ENCODE measurements around the gene LGMN. TPM values are rescaled to one million over a fixed set of nuclear protein-coding genes. Genes with fewer than 3 reads are reported as not detected.
"Not testable (repeated sequence)": the region's sequence is repeated elsewhere in the genome, so short reads cannot be mapped to it uniquely, and the experiment has no call there.

The LGMN gene
- total RNA-seq, 1 experiment from 2014 or later: 20.0 TPM

DNA sequence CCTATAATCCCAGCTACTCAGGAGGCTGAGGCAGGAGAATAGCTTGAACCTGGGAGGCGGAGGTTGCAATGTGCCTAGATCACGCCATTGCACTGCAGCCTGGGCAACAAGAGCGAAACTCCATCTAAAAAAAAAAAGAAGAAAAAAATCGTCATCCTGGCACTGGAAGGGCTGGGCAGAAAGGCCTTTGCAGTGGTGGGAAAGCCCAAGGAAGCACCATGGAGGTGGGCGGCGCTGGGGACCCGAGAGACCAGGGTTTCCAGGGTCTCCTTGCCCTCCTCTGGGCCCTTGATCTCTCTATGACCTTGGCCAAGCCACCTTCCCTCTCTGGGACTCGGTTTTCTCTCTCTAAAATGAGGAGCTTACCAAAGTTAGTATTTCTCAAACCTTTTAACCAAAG lies 65.4 kb downstream of the LGMN start:
- Mint-ChIP-seq H3K4me1 (ENCODE audit: insufficient read depth, unreplicated experiment) (no peaks in the 10 kb centered on the region), H3K4me3 (ENCODE audit: unreplicated experiment) (no peak overlapping the region), H3K36me3 (ENCODE audit: insufficient read depth, unreplicated experiment) (no peaks in the 10 kb centered on the region), H3K27me3 (ENCODE audit: insufficient read depth, unreplicated experiment) (no peaks in the 10 kb centered on the region), H3K9me3 (ENCODE audit: unreplicated experiment) (no peaks in the 10 kb centered on the region), H3K27ac (ENCODE audit: low read depth, unreplicated experiment) (no peak overlapping the region)
- BruUV-seq (replicated peaks): no TSS peak
- intact Hi-C loops (cut with micrococcal nuclease): loop anchor here (5.0 kb wide), 1 partner anchor 226 kb away; no protein-coding TSS in a partner anchor
- no peak for DNase-seq (ENCODE audit: unreplicated experiment)
- ChIA-PET POLR2A (interaction anchor here (1.2 kb wide), 1 partner anchor 9 kb away, joined by 3 read pairs; no protein-coding TSS in a partner anchor), CTCF (interaction anchor here (0.6 to 2.2 kb wide), 6 partner anchors 44 to 548 kb away, joined by 3 to 7 read pairs (median 3); partner anchors contain the start of gene UBR7)
- TF ChIP-seq, protein P1, sequence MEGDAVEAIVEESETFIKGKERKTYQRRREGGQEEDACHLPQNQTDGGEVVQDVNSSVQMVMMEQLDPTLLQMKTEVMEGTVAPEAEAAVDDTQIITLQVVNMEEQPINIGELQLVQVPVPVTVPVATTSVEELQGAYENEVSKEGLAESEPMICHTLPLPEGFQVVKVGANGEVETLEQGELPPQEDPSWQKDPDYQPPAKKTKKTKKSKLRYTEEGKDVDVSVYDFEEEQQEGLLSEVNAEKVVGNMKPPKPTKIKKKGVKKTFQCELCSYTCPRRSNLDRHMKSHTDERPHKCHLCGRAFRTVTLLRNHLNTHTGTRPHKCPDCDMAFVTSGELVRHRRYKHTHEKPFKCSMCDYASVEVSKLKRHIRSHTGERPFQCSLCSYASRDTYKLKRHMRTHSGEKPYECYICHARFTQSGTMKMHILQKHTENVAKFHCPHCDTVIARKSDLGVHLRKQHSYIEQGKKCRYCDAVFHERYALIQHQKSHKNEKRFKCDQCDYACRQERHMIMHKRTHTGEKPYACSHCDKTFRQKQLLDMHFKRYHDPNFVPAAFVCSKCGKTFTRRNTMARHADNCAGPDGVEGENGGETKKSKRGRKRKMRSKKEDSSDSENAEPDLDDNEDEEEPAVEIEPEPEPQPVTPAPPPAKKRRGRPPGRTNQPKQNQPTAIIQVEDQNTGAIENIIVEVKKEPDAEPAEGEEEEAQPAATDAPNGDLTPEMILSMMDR (IDR thresholded peaks at IDR 0.05; ENCODE audit: unreplicated experiment): no peak

DNA sequence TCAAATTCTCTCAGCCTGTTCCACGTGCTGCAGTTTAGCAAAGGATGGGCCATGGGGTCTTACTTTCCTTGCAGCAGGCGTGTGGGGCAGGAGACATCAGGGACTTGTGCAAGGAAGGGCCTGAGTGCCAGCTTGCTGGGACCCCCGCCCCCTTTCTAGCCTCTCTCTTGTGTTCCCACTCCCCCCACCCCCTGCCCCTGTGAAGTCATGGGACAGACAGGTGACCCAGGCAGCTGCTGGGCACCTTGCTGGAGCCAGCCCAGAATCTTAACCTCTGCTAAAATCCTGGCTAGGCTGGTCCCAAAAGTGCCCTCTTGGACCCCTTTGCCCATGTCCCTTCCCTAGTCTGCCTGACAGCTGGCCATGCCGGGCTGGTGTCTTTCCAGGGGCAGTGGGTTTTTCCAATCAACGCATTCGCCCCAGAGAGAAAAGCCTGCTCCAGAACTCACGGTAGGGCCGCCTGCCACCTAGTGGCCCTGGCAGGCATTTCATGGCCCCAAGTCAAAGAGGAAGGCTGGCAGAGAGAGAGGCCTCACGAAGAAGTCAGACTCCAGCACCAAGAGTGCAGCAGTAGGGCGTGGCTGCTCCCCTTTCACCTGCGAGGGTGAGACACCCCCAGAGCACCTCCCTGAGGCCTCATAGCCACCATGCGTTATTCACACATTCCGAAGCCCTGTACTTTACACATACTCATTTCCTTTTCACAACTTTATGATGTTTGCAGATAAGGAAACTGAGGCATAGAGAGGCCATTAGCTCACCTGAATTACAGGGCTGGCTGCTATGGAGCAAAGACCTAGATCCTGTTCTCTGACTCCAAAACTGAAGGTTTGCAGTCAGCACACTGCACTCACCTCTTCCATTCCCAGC lies 67.4 kb downstream of the LGMN start:
- intact Hi-C loops (cut with micrococcal nuclease): loop anchor here (1.0 to 5.0 kb wide), 4 partner anchors 80 to 546 kb away; no protein-coding TSS in a partner anchor
- POLR2A ChIA-PET: interaction anchor here (0.6 to 1.0 kb wide), 2 partner anchors 72 to 513 kb away, joined by 3 read pairs; no protein-coding TSS in a partner anchor
- CTCF ChIA-PET: interaction anchor here (0.6 to 2.8 kb wide), 27 partner anchors 10 to 553 kb away, joined by 3 to 19 read pairs (median 4); no protein-coding TSS in a partner anchor
- Mint-ChIP-seq H3K27ac (ENCODE audit: low read depth, unreplicated experiment) (no peak overlapping the region), H3K4me3 (ENCODE audit: unreplicated experiment) (no peak overlapping the region), H3K4me1 (ENCODE audit: insufficient read depth, unreplicated experiment) (peaks cover 5% of the 10 kb centered on the region), H3K27me3 (ENCODE audit: insufficient read depth, unreplicated experiment) (no peaks in the 10 kb centered on the region), H3K36me3 (ENCODE audit: insufficient read depth, unreplicated experiment) (peaks cover 8% of the 10 kb centered on the region), H3K9me3 (ENCODE audit: unreplicated experiment) (no peaks in the 10 kb centered on the region)
- BruUV-seq (replicated peaks): no TSS peak
- TF ChIP-seq, protein P1 (IDR thresholded peaks at IDR 0.05; ENCODE audit: unreplicated experiment): peak; percentile 95
- peak; percentile 77 for DNase-seq (ENCODE audit: unreplicated experiment)

DNA sequence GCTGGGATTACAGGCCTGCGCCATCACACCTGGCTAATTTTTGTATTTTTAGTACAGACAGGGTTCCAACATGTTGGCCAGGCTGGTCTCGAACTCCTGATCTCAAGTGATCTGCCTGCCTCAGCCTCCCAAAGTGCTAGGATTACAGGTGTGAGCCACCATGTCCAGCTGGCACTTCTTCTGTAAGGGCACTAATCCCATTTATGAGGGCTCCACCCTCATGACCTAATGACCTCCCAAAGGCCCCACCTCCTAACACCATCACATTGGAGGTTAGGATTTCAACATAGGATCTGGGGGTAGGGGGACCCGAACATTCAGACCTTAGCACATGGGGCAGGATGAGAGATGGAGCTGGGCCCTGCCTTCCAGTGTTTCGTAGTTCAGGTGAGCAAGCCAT lies 68.1 kb downstream of the LGMN start:
- POLR2A ChIA-PET; BruUV-seq (replicated peaks); H3K27ac Mint-ChIP-seq (ENCODE audit: low read depth, unreplicated experiment); DNase-seq (ENCODE audit: unreplicated experiment); H3K27me3 Mint-ChIP-seq (ENCODE audit: insufficient read depth, unreplicated experiment); H3K36me3 Mint-ChIP-seq (ENCODE audit: insufficient read depth, unreplicated experiment); H3K4me1 Mint-ChIP-seq (ENCODE audit: insufficient read depth, unreplicated experiment); H3K4me3 Mint-ChIP-seq (ENCODE audit: unreplicated experiment); H3K9me3 Mint-ChIP-seq (ENCODE audit: unreplicated experiment): not testable (repeated sequence)
- intact Hi-C loops (cut with micrococcal nuclease): loop anchor here (2.0 to 5.0 kb wide), 2 partner anchors 80 to 223 kb away; no protein-coding TSS in a partner anchor
- CTCF ChIA-PET: interaction anchor here (0.6 to 2.8 kb wide), 19 partner anchors 10 to 548 kb away, joined by 3 to 19 read pairs (median 4); no protein-coding TSS in a partner anchor

DNA sequence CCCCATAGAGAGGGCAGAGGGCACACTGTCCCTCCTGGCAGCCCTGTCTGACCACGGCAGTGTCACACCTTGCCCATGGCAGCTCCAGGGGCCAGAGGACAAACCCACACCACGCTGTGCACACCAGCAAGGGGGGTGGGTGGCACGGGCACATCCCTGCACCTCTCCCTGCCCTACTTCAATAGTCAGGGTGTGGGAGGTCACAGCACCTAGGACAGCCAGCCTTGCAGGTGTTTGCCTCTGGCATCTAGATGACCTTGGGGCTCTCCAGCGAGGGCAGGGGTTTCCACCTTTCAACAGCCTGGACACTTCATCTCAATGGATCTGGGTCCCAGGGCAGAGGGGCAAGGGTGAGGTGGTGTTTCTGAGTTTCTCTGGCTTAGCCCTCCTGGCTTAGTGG lies 69.2 kb downstream of the LGMN start:
- Mint-ChIP-seq H3K4me3 (ENCODE audit: unreplicated experiment) (no peak overlapping the region), H3K27ac (ENCODE audit: low read depth, unreplicated experiment) (no peak overlapping the region), H3K27me3 (ENCODE audit: insufficient read depth, unreplicated experiment) (no peaks in the 10 kb centered on the region), H3K9me3 (ENCODE audit: unreplicated experiment) (no peaks in the 10 kb centered on the region), H3K36me3 (ENCODE audit: insufficient read depth, unreplicated experiment) (peaks cover 8% of the 10 kb centered on the region), H3K4me1 (ENCODE audit: insufficient read depth, unreplicated experiment) (peaks cover 5% of the 10 kb centered on the region)
- DNase-seq (ENCODE audit: unreplicated experiment): no peak
- ChIA-PET POLR2A (interaction anchor here (0.6 kb wide), 1 partner anchor 69 kb away, joined by 3 read pairs; the partner anchor contains the start of gene LGMN), CTCF (no interaction called here)
- no TSS peak for BruUV-seq (replicated peaks)
- TF ChIP-seq, protein P1 (IDR thresholded peaks at IDR 0.05; ENCODE audit: unreplicated experiment): no peak
- intact Hi-C loops (cut with micrococcal nuclease): no loop called here
